ENCODE results near the gene MUC5B.
"Not testable (repeated sequence)": the region's sequence is repeated elsewhere in the genome, so short reads cannot be mapped to it uniquely, and the experiment has no call there.

MUC5B gene

DNA sequence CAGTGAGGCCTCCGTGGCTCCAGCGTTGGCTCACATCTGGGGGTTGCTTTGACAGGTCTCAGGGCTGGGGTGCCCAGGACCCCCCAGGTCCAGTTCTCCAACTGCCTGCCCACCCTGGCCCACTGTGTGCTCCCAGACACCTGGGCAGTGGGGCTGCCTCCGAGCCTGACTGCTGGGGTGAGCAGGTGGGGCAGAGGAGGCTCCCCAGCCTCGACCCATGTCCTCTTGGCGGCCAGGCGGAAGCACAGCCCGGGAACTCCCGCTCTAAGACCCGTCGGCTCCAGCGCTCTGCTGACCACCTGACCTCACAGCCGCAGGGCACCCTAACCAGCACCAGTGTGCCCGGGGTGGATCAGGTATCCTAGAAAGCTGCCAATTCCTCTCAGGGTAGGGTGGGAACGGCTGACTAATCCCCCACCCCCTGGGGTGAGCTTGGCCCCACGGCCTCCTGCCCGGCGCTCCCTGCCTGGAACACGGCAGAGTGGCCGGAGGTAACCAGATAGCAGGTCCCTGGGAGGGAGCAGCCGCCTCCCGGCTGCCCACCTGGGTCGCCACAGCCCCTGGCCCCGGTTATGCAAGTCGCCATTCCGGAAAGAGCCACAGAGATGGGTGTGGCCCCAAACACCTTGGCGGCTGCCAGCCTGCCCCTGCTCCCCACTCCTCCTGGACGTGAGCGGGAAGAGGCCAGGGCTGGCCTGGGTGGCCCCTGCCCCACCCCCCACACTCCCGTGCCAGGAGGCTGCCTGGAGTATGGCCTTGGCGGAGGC is 19.2 kb upstream of the MUC5B start:
- DNase-seq, result no peak

GRCh38 chr11:1204381-1205101 is 18.3 kb upstream of the MUC5B start:
- DNase-seq, result no peak

DNA sequence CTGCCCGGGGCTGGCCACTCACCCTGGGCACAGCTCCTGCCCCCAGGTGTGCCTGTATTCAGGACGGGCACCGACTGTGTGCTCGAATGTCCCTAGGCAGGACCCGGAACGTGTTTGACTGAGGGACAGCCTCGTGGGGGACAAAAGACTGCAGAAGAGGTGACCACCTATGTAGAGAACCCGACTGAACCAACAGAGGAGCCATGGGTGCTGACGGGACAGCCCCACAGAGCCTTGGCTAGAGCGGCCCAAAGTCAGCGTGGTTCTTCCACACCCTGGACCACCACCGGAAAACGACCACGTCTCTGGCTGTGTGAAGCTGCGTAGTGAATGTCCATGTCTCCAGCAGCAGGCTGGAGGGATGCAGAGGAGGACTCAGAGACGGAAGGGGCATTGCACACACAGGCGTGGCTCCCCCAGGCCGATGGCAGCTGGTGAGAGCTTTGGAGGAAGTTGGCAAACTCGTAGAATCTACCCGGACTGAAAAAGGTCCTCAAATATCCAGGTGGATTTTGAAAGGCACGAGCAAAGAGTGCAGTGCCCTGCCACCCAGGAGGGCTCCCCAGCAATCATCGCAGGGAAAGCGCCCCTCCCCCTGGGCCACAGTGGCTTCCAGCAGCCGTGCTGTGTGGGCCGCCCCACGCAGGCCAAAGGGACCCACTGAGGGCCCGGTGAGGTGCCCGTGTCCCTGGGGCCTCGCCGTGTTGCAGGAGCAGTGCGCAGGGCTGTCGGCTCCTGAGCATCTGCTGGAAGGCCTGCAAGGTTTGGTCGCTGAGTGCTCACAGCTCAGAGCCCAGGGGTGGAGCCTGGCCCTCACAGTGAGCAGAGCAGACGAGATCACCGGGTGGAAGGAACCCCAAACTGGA is 17.5 kb upstream of the MUC5B start:
- DNase-seq, result no peak

GRCh38 chr11:1205987-1206331 is 16.9 kb upstream of the MUC5B start:
- no peak for DNase-seq

DNA sequence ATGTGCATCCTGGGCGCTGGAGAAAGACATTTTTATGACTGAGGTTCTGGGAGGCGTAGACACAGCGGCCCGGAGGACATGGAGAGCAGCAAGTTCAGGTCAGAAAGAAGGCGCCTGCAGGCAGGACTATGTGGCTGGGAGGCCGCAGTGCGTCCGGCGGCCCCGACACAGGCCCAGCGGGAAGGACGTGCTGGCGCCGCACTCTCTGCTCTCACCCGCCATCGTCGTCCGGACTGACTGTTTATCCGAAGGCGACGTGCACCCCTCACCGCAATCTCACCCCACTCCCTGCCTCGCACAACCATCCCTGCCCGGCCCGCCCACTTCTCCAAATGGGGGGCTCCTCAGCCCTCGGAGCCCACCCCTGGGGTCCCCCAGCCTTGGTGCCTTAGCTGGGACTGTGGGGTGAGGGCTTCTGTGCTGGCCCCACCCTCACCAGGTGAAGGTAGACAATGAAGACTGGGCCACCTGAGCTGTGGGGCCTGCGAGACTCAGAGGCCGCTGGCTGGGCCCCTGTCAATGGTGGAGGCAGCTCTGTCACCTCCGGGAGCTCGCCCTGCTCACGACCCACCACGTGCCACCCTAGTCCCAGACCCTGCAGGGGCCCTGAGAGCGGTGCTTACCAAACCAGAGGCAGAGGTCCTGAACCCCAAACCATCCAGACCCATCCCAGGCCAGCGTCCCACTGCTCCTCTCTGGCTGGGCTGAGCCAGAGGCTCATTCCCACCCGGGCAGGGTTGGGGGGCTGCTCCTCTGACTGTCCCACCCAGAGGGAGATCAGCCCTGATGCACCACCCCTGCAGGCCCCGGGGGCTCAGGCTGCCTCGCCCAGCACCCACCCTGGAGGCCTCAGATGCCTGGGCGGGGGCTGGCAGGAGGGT is 16.2 kb upstream of the MUC5B start:
- DNase-seq, result no peak

- DNase-seq, result no peak
Measured at GRCh38 chr11:1207401-1208143, 15.3 kb upstream of the MUC5B start.

GRCh38 chr11:1208144-1208393 is 14.8 kb upstream of the MUC5B start:
- no peak for DNase-seq

DNA sequence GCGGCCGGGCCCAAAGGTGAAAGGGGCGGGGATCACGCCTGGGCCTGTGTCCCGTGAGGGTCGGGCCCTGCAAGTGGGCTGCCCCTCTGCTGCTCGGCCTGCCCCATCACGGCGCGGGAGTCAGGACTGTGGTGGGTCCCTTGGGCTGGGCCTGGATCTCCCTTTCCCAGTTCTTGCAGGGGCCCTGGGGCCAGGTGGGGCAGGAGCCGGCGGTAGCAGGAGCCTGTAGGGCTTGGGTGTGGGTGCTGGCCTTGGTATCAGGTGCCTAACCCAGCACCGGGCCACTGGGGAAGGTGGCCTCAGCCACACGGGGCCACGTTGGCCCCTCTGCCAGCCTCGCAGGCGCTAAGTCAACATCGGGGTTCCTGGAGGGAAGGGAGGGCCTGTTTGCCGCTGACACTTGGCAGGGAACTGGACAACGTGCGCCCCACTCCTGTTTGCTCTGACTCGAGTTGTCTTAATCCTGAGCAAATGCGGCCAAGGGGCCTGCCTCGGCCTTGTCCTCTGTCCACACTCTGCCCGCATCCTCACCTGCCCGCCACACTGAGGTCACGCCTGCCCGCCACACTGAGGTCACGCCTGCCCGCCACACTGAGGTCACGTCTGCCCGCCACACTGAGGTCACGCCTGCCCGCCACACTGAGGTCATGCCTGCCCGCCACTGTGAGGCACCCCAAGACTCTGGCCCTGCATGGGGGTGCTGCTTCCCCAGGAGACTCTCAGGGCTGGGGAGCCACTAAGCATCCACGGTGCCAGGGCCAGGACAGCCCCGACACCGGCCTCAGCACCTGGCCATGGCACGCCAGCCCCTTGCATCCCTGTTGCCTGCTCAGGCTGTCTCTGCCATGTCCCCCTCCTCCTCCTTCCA is 14.2 kb upstream of the MUC5B start:
- no peak for DNase-seq

GRCh38 chr11:1209371-1210057 is 13.4 kb upstream of the MUC5B start:
- DNase-seq, result no peak

DNA sequence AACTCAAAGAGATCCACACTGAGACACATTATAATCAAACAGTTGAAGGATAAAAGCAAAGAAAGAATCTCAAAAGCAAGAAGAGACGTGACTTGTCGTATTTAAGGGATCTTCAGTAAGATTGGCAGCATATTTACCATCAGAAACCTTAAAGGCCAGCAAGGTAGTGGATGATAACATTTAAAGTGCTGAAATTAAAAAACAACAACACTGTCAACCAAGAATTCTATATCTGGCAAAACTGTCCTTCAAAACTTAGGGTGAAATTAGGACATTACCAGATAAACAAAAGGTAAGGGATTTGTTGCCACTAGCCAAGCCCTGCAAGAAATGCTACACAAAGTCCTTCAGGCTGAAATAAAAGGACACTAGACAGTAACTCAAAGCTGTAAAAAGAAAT is 11.0 kb upstream of the MUC5B start:
- DNase-seq, result no peak

DNA sequence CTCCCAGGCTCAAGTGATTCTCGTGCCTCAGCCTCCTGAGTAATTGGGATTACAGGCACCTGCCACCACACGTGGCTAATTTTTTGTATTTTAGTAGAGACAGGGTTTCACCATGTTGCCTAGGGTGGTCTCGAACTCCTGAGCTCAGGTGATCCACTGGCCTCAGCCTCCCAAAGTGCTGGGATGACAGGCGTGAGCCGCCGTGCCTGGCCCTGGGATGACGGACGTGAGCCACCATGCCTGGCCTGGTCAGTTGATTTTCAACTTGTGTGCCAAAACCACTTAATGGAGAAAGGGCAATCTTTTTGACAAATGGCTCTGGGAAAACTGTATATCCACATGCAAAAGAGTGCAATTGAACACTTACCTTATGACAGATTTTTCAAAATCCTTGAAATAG is 7.0 kb upstream of the MUC5B start:
- not testable (repeated sequence) for DNase-seq

DNA sequence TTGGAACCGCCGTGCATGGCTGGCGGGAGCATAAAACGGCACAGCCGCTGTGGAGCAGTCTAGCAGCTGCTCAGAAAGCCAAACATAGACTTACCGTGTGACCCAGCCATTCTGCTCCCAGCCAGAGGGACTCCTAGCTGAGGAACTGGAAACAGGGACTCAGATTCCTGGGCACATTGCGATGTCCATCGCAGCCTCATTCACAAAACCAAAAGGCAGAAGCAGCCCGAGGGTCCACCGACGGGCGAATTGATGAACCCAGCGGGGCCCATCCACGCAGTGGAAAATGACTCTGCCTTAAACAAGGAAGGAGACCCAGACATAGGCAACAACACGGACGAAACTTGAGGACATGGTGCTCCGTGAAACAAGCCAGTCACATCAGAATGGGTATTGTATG is 5.7 kb upstream of the MUC5B start:
- no peak for DNase-seq

DNA sequence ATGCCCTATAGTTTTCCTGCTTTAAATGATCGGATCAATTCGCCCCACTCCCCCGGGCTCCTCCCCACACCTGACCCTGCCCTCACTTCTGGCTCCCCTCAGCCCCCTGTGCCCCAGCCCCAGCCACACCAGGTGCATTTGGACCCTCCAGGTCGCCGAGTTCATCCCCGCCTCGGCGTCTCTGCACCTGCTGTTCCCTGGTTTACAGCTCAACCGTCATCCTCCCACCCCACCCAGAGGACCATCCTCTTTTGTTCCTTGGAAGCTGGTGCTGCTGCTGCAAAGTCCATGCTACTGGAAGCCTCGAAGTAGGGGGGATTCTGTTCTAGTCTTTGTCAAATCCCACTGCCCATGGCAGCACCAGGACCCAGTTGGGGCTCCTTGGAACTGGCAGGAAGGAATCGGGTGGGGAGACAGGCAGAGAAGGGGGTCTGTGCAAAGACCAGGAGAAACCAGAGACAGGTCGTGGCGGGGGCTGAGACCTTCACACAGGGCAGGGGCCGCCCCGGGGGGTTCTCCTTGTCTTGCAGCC is 4.5 kb upstream of the MUC5B start:
- DNase-seq, result no peak

GRCh38 chr11:1218788-1219445 is 3.9 kb upstream of the MUC5B start:
- DNase-seq, result no peak

GRCh38 chr11:1219446-1219833 is 3.4 kb upstream of the MUC5B start:
- no peak for DNase-seq

- DNase-seq, result no peak
Measured at GRCh38 chr11:1219834-1220815, 2.7 kb upstream of the MUC5B start.

GRCh38 chr11:1220941-1221721 is 1.7 kb upstream of the MUC5B start:
- no peak for DNase-seq

DNA sequence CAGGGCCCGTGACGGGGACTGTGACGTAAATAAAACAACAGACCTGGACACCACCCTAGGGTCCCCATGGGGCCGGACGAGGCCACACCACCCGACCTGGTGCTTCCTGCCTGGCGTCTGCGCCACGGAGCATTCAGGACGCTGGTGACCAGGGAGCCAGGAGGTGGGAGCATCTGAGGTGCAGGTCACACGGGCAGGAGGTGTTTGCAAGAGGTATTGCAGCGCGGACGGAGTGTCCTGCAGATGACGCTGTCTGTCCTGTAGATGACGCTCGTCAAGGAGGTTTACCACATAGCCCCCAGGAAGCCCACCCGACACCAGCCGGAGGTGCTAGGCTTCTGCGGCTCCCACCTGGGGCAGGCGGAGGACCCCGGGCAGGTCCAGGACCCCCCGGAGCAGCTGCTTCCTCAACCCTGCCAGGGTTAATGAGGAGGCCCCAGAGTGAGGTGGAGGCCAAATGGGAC is 986 bp upstream of the MUC5B start:
- no peak for DNase-seq

Data from SW 1271 (cell line).